ENCODE data around the gene NEMP1. TPM values are rescaled to one million over a fixed set of nuclear protein-coding genes. Genes with fewer than 3 reads are reported as not detected.

The NEMP1 gene
- total and polyA plus RNA-seq, 2 of the 13 experiments (the other 11 are each of a cell fraction or from before 2014, with no cell fraction given): 11.4 to 12.9 TPM

- peak; percentile 3; the same call in 1 of the 2 replicates for TF ChIP-seq ARID4A (CRISPR knock-in tag; IDR thresholded peaks at IDR 0.05; ENCODE audit: borderline replicate concordance)
- no peak for TF ChIP-seq DRAP1 (CRISPR knock-in tag; IDR thresholded peaks at IDR 0.05)
- TF ChIP-seq ZNF546 (CRISPR knock-in tag; conservative IDR thresholded peaks at IDR 0.05): no peak
- TF ChIP-seq SMC3 (IDR thresholded peaks at IDR 0.05; ENCODE audit: low read length): peak; percentile 95
- 0 out of 2 replicates have a peak, but pooled peaks have one; percentile 63 for TF ChIP-seq ZNF34 (CRISPR knock-in tag; IDR thresholded peaks at IDR 0.05; ENCODE audit: borderline replicate concordance)
- no peak for TF ChIP-seq POLR2A (IDR thresholded peaks at IDR 0.05; ENCODE audit: insufficient read depth in 1 of 2, low read depth in 2 of 2, low read length in 2 of 2)
- TF ChIP-seq ZNF609 (CRISPR knock-in tag; IDR thresholded peaks at IDR 0.05; ENCODE audit: borderline replicate concordance): 0 out of 2 replicates have a peak, but pooled peaks have one; percentile 46
- 0 out of 2 replicates have a peak, but pooled peaks have one; percentile 3 for TF ChIP-seq NR2C2 (CRISPR knock-in tag; IDR thresholded peaks at IDR 0.05; ENCODE audit: borderline replicate concordance)
- TF ChIP-seq IRF2 (CRISPR knock-in tag; IDR thresholded peaks at IDR 0.05): peak; percentile 50; the same call in 1 of the 2 replicates
- TF ChIP-seq MLX (CRISPR knock-in tag; IDR thresholded peaks at IDR 0.05): 0 out of 2 replicates have a peak, but pooled peaks have one; percentile 15
- 0 out of 2 replicates have a peak, but pooled peaks have one; percentile 3 for TF ChIP-seq GATAD2A (CRISPR knock-in tag; IDR thresholded peaks at IDR 0.05)
- TF ChIP-seq RARG (CRISPR knock-in tag; IDR thresholded peaks at IDR 0.05; ENCODE audit: low read depth): 0 out of 2 replicates have a peak, but pooled peaks have one; percentile 26
- peak; percentile 75; the same call in 1 of the 2 replicates for TF ChIP-seq ZSCAN25 (CRISPR knock-in tag; IDR thresholded peaks at IDR 0.05)
- 0 out of 2 replicates have a peak, but pooled peaks have one; percentile 8 for TF ChIP-seq POGK (CRISPR knock-in tag; conservative IDR thresholded peaks at IDR 0.05)
These were observed 34.1 kb upstream of the NEMP1 start (continued) for GRCh38 chr12:57112492-57113294.

Measured in HepG2 (cell line).